Epithelial cell of proximal tubule (primary cell): ENCODE results near the gene BRI3. TPM values are rescaled to one million over a fixed set of nuclear protein-coding genes. Genes with fewer than 3 reads are reported as not detected.

ENCODE experiments used
- DNase-seq: peaks from one replicate; pipeline ENCODE4 v3.0.0-alpha.2; 2011; ENCODE audit warnings: low read depth
- H3K4me3 ChIP-seq: 2 replicates; pipeline ENCODE4 v1.5.1; 2011; ENCODE audit warnings: low read depth, mild to moderate bottlenecking, low read length
- CTCF ChIP-seq: conservative IDR thresholded peaks from 2 replicates; pipeline ENCODE4 v1.5.1; 2012; ENCODE audit warnings: low read depth, mild to moderate bottlenecking, low read length
- total RNA-seq: library from RNA; depleted of rRNA; stranded (reverse); fragments of >200 nt; gene quantifications from 2 replicates; pipeline ENCODE4 v1.2.3, GENCODE V29; 2015

BRI3 gene
- total RNA-seq, 1 donor from 2014 or later: 20.0 TPM

GRCh38 chr7:98287486-98287959, 6.0 kb downstream of the BRI3 start:
- no peak for DNase-seq
- no peak for TF ChIP-seq CTCF
- H3K4me3 ChIP-seq: no peak overlapping the region

- no peak for TF ChIP-seq CTCF
- H3K4me3 ChIP-seq: no peak overlapping the region
- no peak for DNase-seq
Measured at GRCh38 chr7:98288064-98288823, 6.8 kb downstream of the BRI3 start.

- no peak for TF ChIP-seq CTCF
- DNase-seq: no peak
- H3K4me3 ChIP-seq: no peak overlapping the region
Measured at GRCh38 chr7:98289333-98289875, 7.9 kb downstream of the BRI3 start.

GRCh38 chr7:98291717-98292116, 10.2 kb downstream of the BRI3 start:
- peak; percentile 17 for TF ChIP-seq CTCF
- DNase-seq: no peak
- no peak overlapping the region for H3K4me3 ChIP-seq

- no peak overlapping the region for H3K4me3 ChIP-seq
- no peak for DNase-seq
- no peak for TF ChIP-seq CTCF
Measured at GRCh38 chr7:98293265-98293664, 11.8 kb downstream of the BRI3 start.

- DNase-seq: no peak
- TF ChIP-seq CTCF: no peak
- no peak overlapping the region for H3K4me3 ChIP-seq
Measured at GRCh38 chr7:98293746-98294145, 12.3 kb downstream of the BRI3 start.

- TF ChIP-seq CTCF: no peak
- no peak for DNase-seq
- no peak overlapping the region for H3K4me3 ChIP-seq
Measured at GRCh38 chr7:98294326-98294725, 12.8 kb downstream of the BRI3 start.
